D721Med (cell line): ENCODE results near the gene POLDIP3.
"Not testable (repeated sequence)": the region's sequence is repeated elsewhere in the genome, so short reads cannot be mapped to it uniquely, and the experiment has no call there.

ENCODE experiments used
- DNase-seq: peaks from one replicate; pipeline ENCODE4 v3.0.0; 2011; ENCODE audit warnings: low spot score; ENCODE audit not compliant: insufficient read length
- FAIRE-seq: peaks from 2 replicates; lab custom pipeline; 2011; peaks lifted over from hg19 to GRCh38; lab: Jason Lieb, UNC
- TF ChIP-seq, protein P1 (sequence below): IDR thresholded peaks from 2 replicates; pipeline ENCODE4 v1.5.1; 2012; ENCODE audit warnings: mild to moderate bottlenecking, control low read depth; ENCODE audit not compliant: insufficient read depth; ENCODE audit errors: missing control alignments

The POLDIP3 gene

DNA sequence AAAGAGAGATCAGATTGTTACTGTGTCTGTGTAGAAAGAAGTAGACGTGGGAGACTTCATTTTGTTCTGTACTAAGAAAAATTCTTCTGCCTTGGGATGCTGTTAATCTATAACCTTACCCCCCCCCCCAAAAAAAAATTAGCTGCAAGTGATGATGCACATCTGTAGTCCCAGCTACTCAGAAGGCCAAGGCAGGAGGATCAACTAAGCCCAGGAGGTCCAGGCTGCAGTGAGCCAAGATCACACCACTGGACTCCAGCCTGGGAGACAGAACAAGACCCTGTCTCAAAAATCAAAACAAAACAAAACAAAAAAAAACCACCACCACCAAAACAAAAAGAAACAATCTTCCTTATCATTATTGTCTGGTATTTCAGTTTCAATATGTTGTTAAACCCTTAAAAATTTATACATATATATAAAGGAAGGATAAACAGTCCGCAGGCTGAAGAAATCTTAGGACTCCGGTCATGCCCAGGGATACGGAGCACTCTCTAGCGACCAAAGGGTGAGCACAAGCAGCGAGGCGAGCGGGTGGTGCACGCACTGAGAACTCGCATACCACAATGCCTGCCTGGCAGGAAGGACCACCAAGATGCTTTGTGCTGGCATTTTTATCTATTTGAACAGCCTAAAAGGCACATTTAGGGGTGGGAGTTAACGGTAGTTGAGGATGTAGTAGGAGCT, 6.4 kb downstream of the POLDIP3 start:
- FAIRE-seq (no peak), DNase-seq (no peak)
- TF ChIP-seq, protein P1, sequence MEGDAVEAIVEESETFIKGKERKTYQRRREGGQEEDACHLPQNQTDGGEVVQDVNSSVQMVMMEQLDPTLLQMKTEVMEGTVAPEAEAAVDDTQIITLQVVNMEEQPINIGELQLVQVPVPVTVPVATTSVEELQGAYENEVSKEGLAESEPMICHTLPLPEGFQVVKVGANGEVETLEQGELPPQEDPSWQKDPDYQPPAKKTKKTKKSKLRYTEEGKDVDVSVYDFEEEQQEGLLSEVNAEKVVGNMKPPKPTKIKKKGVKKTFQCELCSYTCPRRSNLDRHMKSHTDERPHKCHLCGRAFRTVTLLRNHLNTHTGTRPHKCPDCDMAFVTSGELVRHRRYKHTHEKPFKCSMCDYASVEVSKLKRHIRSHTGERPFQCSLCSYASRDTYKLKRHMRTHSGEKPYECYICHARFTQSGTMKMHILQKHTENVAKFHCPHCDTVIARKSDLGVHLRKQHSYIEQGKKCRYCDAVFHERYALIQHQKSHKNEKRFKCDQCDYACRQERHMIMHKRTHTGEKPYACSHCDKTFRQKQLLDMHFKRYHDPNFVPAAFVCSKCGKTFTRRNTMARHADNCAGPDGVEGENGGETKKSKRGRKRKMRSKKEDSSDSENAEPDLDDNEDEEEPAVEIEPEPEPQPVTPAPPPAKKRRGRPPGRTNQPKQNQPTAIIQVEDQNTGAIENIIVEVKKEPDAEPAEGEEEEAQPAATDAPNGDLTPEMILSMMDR: no peak

DNA sequence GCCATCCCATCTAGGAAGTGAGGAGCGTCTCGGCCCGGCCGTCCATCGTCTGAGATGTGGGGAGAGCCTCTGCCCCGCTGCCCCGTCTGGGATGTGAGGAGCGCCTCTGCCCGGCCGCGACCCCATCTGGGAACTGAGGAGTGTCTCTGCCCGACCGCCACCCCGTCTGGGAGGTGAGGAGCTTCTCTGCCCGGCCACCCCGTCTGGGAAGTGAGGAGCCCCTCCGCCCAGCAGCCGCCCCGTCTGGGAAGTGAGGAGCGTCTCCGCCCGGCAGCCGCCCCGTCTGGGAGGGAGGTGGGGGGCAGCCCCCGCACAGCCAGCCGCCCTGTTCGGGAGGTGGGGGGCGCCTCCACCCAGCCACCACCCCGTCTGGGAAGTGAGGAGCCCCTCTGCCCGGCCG, 7.0 kb downstream of the POLDIP3 start:
- DNase-seq, FAIRE-seq: not testable (repeated sequence)

DNA sequence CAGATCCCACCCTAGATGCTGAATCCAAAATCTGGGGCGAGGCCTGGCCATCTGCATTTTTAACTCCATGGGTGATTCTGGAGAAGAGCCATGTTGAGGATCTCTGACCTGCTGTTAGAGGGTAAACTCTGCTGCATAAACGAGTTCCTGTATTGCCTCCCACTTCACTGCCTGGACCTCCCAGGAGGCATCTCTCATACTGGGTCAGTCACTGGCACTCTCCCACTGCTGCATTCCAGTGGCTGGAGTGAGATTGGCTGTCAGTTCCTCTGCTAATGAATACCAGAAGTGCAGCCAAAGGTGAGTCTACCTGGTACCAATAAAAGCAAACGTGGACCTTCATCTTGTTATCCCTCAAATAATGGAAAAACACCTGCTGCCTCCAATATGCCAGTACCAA, 10.3 kb downstream of the POLDIP3 start:
- FAIRE-seq (no peak), DNase-seq (no peak)
- TF ChIP-seq, protein P1: no peak

DNA sequence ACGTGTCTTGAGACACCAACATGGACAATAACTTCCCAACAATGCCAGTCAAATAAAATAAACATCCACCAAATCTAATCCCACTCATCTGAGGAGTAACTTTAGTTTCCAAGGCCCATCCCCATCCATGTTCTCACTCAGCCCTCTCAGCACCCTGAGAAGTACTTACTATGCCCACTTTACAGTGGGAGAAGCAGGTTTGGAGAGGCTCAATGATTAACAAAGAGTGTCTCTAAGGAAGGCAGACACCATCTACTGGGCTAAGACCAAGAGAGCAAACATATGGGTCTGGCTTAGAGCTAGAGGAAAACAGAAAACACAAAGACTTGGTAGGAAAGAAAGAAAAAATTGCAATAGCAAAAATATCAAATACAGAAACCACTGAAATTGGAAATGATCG, 11.3 kb downstream of the POLDIP3 start:
- TF ChIP-seq, protein P1: no peak
- FAIRE-seq: no peak

DNA sequence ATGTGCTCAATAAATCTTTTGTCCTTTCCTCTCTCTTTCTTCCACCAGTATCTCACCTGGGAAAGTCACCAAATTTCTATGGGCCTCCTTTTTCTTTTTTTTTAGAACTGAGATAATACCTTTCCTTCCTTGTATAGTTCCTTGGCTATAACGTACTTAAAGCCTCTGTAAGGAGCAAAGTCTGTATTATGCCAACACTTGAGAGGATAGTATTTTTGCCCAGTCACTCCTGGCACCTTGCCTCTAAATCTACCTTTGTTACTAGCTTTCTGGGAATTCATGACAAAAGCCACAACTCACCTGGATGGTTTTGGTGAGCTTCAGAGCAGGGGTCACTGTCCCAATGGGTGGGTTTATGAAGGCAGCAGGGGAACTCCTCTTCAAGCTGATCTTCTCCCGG, 12.2 kb downstream of the POLDIP3 start:
- DNase-seq (no peak), FAIRE-seq (no peak)
- TF ChIP-seq, protein P1: no peak

More for the DNA sequence above, 11.3 kb downstream of the POLDIP3 start:
- no peak for DNase-seq

DNA sequence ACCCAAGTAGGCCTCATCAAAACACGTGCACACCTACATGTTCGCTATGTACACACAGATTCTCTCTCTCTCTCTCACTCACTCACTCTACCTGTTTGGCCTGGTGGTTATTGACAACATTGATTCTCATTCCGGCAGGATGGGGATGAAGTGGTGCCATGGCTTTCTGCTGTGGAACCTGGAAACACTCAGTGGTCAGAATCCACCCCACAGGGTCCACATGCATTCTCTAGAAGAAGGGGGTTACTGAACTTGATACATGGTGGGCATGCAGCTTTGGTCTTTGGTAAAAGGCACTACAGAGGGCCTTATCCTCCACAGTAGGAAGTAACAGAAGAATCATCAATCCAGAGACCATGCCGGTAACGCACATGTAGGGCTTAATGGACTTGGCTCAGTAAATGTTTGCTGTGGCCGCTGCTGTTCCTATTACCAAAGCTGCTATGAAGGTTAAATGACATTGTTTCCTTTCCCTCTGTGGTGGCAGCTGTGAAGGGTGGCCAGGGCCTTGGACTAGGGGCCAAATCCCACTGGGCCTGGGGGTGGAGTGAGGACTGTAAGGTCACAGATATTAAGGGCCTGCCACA, 12.7 kb downstream of the POLDIP3 start:
- DNase-seq (no peak), FAIRE-seq (no peak)
- TF ChIP-seq, protein P1: no peak

DNA sequence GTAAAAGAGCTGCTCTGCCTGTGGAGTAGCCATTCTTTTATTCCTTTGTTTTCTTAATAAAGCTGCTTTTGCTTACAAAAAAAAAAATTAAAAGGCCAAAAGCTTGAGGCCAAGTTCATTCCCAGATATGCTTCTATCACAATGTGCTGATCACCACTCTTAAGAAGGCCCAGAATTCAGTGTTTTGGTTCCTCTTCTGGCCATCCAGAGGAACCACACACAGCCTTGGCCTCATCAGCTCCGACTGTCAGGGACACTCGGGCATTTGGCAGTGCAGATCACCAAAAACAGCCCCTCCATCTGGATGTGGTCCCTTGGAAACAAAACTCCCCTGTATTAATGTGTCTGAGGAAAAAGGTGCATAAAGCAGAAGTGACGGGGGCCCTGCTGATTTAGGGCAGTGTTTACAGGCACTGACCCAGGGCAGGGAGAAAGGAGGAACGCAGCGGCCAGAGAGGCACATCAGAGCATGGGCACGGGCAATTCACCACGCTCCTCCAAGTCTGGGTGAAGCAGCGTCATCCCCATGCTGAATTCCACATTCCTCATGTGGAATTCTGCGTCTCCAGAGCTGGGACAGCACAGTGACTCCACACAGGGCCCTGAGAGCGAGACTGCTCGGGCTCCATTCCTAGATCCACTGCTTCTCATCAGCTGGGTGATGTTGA, 17.7 kb downstream of the POLDIP3 start:
- TF ChIP-seq, protein P1: no peak
- FAIRE-seq: no peak

More for the DNA sequence above, 17.7 kb downstream of the POLDIP3 start:
- no peak for DNase-seq
